ENCODE data around the gene OPN3.
A peak's percentile ranks its signal among the peaks of the same experiment; 100 is the strongest.

The OPN3 gene

GRCh38 chr1:241610056-241610815 lies 29.9 kb downstream of the OPN3 start:
- DNase-seq (ENCODE audit: extremely low read depth, insufficient read length) = no peak
- H3K27me3 ChIP-seq (replicated peaks; ENCODE audit: control insufficient read depth, insufficient read depth, low read length) = no peaks in the 10 kb centered on the region
- H3K36me3 ChIP-seq (ENCODE audit: control insufficient read depth, insufficient read depth, low read length) = no peaks in the 10 kb centered on the region
- no peak overlapping the region for H3K4me3 ChIP-seq (replicated peaks; ENCODE audit: low read depth, low read length)
- TF ChIP-seq, protein P1, sequence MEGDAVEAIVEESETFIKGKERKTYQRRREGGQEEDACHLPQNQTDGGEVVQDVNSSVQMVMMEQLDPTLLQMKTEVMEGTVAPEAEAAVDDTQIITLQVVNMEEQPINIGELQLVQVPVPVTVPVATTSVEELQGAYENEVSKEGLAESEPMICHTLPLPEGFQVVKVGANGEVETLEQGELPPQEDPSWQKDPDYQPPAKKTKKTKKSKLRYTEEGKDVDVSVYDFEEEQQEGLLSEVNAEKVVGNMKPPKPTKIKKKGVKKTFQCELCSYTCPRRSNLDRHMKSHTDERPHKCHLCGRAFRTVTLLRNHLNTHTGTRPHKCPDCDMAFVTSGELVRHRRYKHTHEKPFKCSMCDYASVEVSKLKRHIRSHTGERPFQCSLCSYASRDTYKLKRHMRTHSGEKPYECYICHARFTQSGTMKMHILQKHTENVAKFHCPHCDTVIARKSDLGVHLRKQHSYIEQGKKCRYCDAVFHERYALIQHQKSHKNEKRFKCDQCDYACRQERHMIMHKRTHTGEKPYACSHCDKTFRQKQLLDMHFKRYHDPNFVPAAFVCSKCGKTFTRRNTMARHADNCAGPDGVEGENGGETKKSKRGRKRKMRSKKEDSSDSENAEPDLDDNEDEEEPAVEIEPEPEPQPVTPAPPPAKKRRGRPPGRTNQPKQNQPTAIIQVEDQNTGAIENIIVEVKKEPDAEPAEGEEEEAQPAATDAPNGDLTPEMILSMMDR (IDR thresholded peaks at IDR 0.05; ENCODE audit: insufficient read depth, low read length, poor library complexity, severe bottlenecking) = no peak

DNA sequence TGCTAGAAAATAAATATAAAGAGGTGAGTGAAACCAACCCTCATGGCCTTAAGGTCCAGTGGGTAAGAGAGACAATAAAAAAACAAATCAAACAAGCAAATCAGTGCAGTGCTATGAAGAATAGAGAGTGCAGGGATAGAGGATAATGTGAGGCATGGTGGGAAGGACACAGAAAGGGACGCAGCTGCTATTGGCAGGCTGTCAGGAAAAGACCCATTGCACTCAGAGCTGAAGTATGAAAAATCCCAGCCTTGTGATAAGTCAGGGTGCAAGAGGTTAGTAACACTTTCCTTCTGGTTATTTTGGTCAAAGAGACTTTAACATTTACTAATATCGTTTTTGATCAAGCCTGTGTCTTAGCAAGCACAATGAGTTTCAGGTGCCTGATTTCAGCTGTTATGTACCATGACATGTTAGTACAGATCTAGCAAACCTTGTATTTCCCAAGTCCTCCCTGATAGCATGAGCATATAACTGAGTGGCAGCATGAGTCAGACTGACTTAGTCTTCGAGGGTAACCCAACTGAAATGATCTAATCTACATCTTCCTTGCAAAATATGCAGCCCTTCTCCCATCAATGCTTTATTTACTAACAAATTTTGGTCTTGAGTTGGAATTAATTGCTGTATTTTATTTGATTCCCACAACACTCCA lies 31.7 kb downstream of the OPN3 start:
- TF ChIP-seq, protein P1 (IDR thresholded peaks at IDR 0.05; ENCODE audit: insufficient read depth, low read length, poor library complexity, severe bottlenecking) = no peak
- H3K4me3 ChIP-seq (replicated peaks; ENCODE audit: low read depth, low read length) = no peak overlapping the region
- no peaks in the 10 kb centered on the region for H3K36me3 ChIP-seq (ENCODE audit: control insufficient read depth, insufficient read depth, low read length)
- no peaks in the 10 kb centered on the region for H3K27me3 ChIP-seq (replicated peaks; ENCODE audit: control insufficient read depth, insufficient read depth, low read length)
- DNase-seq (ENCODE audit: extremely low read depth, insufficient read length) = no peak

DNA sequence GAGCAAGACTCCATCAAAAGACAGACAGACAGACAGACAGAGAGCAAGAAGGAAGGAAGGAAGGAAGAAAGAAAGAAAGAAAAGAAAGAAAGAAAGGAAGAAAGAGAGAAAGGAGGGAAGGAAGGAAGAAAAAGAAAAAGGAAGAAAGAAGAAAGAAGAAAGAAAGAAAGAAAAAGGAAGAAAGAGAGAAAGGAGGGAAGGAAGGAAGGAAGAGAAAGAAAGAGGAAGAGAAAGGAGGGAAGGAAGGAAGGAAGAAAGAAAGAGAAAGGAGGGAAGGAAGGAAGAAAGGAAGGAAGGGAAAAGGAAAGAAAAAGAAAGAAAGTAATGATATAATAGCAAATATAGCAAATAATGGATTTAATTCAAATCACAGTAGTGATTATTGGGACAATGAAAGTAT lies 32.7 kb downstream of the OPN3 start:
- DNase-seq (ENCODE audit: extremely low read depth, insufficient read length) = no peak
- Histone ChIP-seq H3K4me3 (replicated peaks; ENCODE audit: low read depth, low read length) (no peak overlapping the region), H3K27me3 (replicated peaks; ENCODE audit: control insufficient read depth, insufficient read depth, low read length) (no peaks in the 10 kb centered on the region), H3K36me3 (ENCODE audit: control insufficient read depth, insufficient read depth, low read length) (no peaks in the 10 kb centered on the region)
- TF ChIP-seq, protein P1 (IDR thresholded peaks at IDR 0.05; ENCODE audit: insufficient read depth, low read length, poor library complexity, severe bottlenecking) = no peak

- no peaks in the 10 kb centered on the region for H3K36me3 ChIP-seq (ENCODE audit: control insufficient read depth, insufficient read depth, low read length)
- DNase-seq (ENCODE audit: extremely low read depth, insufficient read length) = no peak
- no peaks in the 10 kb centered on the region for H3K27me3 ChIP-seq (replicated peaks; ENCODE audit: control insufficient read depth, insufficient read depth, low read length)
- TF ChIP-seq, protein P1 (IDR thresholded peaks at IDR 0.05; ENCODE audit: insufficient read depth, low read length, poor library complexity, severe bottlenecking) = no peak
- no peak overlapping the region for H3K4me3 ChIP-seq (replicated peaks; ENCODE audit: low read depth, low read length)
Observed at GRCh38 chr1:241606544-241606943, 33.6 kb downstream of the OPN3 start.

GRCh38 chr1:241605146-241605805 lies 34.9 kb downstream of the OPN3 start:
- DNase-seq (ENCODE audit: extremely low read depth, insufficient read length) = no peak
- Histone ChIP-seq H3K4me3 (replicated peaks; ENCODE audit: low read depth, low read length) (no peak overlapping the region), H3K36me3 (ENCODE audit: control insufficient read depth, insufficient read depth, low read length) (no peaks in the 10 kb centered on the region), H3K27me3 (replicated peaks; ENCODE audit: control insufficient read depth, insufficient read depth, low read length) (no peaks in the 10 kb centered on the region)
- TF ChIP-seq, protein P1 (IDR thresholded peaks at IDR 0.05; ENCODE audit: insufficient read depth, low read length, poor library complexity, severe bottlenecking) = peak; percentile 15
